IgD-negative memory B cell (primary cell): ENCODE results near the gene NPLOC4. TPM values are rescaled to one million over a fixed set of nuclear protein-coding genes. Genes with fewer than 3 reads are reported as not detected.

ENCODE experiments used
- H3K27ac Mint-ChIP-seq, 3 donors: one replicate each; pipeline ENCODE4 v1.8.0; 2020 to 2022; ENCODE audit warnings: mild to moderate bottlenecking in 3 of 3, mixed read lengths in 3 of 3, moderate library complexity in 1 of 3
- H3K27me3 Mint-ChIP-seq: one replicate; pipeline ENCODE4 v1.8.0; 2021; ENCODE audit warnings: mixed read lengths
- H3K36me3 Mint-ChIP-seq: one replicate; pipeline ENCODE4 v1.8.0; 2020; ENCODE audit warnings: mild to moderate bottlenecking, mixed read lengths
- H3K4me1 Mint-ChIP-seq, 3 donors: one replicate each; pipeline ENCODE4 v1.8.0; 2020 to 2022; ENCODE audit warnings: mixed read lengths in 3 of 3, mild to moderate bottlenecking in 1 of 3
- H3K4me3 Mint-ChIP-seq, 4 donors: one replicate each; pipeline ENCODE4 v1.8.0; 2020 to 2022; ENCODE audit warnings: mild to moderate bottlenecking in 4 of 4, mixed read lengths in 4 of 4, moderate library complexity in 3 of 4
- H3K9me3 Mint-ChIP-seq, 3 donors: one replicate each; pipeline ENCODE4 v1.8.0; 2020 to 2021; ENCODE audit warnings: mixed read lengths in 3 of 3, mild to moderate bottlenecking in 1 of 3
- polyA plus RNA-seq: library from polyadenylated mRNA; unstranded; fragments of 300-500 nt; fragmentation: Illumina TruSeq; gene quantifications from one replicate; pipeline ENCODE4 v1.2.3, GENCODE V29; 2021

Gene NPLOC4
- polyA plus RNA-seq, 1 donor from 2014 or later, result 53.5 TPM

DNA sequence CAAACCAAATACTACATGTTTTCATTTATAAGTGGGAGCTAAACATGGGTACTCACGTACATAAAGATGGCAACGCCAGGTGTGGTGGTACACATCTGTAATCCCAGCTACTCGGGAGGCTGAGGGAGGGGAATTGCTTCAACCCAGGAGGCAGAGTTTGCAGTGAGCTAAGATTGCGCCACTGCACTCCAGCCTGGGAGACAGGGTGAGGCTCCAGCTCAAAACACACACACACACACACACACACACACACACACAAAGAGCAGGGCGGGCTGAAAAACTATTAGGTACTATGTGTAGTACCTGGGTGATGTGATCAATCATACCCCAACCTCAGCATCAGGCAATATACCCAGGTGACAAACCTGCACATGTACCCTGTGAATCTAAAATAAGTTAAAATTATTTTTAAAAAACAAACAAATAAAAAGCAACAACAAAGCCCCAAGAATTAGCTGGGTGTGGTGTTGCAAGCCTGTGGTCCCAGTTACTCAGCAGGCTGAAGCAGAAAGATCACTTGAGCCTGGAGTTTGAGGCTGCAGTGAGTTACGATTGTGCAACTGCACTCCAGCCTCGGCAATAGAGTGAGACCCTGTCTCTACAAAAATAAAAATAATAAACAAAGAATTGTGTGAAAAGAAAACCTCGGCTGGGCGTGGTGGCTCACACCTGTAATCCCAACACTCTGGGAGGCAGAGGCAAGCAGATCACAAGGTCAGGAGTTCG is 72.9 kb downstream of the NPLOC4 start:
- H3K4me3 Mint-ChIP-seq, result no peak overlapping the region
- H3K27ac Mint-ChIP-seq, result no peak overlapping the region
- H3K27me3 Mint-ChIP-seq, result no peaks in the 10 kb centered on the region
- no peaks in the 10 kb centered on the region for H3K9me3 Mint-ChIP-seq
- H3K36me3 Mint-ChIP-seq, result peaks cover 2% of the 10 kb centered on the region
- peaks cover 10 to 24% (median 17%) of the 10 kb centered on the region in 3 donors for H3K4me1 Mint-ChIP-seq

DNA sequence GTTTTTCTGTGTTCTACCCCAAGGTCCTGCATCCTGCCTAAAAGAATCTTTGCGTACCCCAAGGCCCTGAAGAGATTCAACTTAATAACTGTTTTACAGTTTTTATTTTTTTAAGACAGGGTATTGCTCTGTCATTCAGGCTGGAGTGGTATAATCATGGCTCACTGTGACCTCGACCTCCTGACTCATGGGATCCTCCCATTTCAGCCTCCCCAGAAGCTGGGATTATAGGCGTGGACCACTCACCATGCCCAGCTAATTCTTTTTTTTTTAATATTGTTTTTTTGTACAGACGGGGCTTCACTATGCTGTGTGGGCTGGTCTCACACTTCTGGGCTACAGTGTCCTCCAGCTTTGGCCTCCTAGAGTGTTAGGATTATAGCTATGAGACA is 75.4 kb downstream of the NPLOC4 start:
- peaks cover 4% of the 10 kb centered on the region for H3K36me3 Mint-ChIP-seq
- peak overlapping the region; percentile 71 to 91 (median 76) for H3K4me3 Mint-ChIP-seq
- no peaks in the 10 kb centered on the region for H3K27me3 Mint-ChIP-seq
- no peaks in the 10 kb centered on the region for H3K9me3 Mint-ChIP-seq
- H3K27ac Mint-ChIP-seq, result peak overlapping the region; percentile 88 to 97 (median 97)
- H3K4me1 Mint-ChIP-seq, result peaks cover 15 to 26% (median 20%) of the 10 kb centered on the region in 3 donors

DNA sequence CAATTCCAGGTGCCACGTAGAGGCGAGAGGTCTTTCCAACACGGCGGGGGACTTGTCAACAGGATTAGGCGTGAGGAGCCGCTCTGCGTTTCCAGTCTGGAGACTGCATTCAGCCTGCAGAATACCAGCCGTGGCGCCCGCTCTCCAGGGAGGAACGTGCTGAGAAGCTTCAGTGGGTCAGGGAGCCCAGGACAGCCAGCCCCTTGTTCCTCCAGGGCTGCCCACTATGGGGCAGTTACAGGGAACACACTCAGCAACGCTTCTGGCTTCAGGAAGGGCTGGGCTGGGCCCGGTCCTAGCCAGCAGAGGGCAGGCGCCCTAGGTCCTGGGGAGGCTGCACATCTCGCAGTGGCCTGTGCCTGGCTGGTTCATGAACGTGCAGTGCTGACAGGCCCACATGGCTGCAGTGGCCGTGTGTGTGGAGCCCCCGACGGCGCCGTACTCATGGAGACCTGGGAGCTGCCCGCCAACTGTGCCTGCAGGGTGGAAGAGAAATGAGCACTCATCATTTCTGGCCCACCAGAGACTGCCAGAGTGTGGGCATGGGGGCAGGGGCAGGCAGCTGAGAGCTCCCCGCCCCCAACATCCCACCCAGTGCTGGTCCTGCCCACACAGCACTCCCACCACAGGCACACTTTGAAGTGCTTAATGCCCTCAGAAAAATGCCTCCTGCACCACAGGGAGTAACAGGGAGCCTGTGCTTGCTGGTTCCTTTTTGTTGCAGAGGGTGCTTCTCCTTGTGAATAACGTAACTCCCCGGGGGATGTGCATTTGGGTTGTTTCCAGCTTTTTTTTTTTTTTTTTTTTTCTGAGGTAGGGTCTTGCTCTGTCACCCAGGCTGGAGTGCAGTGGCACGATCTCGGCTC is 77.7 kb downstream of the NPLOC4 start:
- Mint-ChIP-seq H3K4me1 (peaks cover 15 to 27% (median 23%) of the 10 kb centered on the region in 3 donors), H3K27me3 (no peaks in the 10 kb centered on the region), H3K27ac (no peak overlapping the region), H3K36me3 (peaks cover 4% of the 10 kb centered on the region), H3K9me3 (no peaks in the 10 kb centered on the region), H3K4me3 (peak overlapping the region in 1 of 4 donors; percentile 58)

DNA sequence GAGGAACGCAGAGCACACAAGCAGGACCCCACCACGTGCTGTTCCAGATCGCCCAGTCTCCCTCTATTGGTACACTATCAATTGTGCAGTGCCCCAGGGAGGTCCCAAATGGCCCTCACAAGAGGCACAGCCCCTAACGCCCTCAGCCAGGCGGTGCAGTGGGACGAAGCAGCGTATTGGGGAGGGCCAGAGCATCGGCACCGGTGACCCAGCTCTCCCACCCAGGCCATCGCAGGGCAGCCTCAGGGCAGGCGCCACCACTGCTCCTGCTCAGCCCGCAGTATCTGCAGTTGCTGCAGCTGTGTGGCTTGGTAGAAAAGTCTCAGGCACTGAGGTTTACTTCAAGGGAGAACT is 78.8 kb downstream of the NPLOC4 start:
- peaks cover 18 to 32% (median 32%) of the 10 kb centered on the region in 3 donors for H3K4me1 Mint-ChIP-seq
- H3K27ac Mint-ChIP-seq, result no peak overlapping the region
- H3K9me3 Mint-ChIP-seq, result no peaks in the 10 kb centered on the region
- no peak overlapping the region for H3K4me3 Mint-ChIP-seq
- no peaks in the 10 kb centered on the region for H3K27me3 Mint-ChIP-seq
- peaks cover 4% of the 10 kb centered on the region for H3K36me3 Mint-ChIP-seq

DNA sequence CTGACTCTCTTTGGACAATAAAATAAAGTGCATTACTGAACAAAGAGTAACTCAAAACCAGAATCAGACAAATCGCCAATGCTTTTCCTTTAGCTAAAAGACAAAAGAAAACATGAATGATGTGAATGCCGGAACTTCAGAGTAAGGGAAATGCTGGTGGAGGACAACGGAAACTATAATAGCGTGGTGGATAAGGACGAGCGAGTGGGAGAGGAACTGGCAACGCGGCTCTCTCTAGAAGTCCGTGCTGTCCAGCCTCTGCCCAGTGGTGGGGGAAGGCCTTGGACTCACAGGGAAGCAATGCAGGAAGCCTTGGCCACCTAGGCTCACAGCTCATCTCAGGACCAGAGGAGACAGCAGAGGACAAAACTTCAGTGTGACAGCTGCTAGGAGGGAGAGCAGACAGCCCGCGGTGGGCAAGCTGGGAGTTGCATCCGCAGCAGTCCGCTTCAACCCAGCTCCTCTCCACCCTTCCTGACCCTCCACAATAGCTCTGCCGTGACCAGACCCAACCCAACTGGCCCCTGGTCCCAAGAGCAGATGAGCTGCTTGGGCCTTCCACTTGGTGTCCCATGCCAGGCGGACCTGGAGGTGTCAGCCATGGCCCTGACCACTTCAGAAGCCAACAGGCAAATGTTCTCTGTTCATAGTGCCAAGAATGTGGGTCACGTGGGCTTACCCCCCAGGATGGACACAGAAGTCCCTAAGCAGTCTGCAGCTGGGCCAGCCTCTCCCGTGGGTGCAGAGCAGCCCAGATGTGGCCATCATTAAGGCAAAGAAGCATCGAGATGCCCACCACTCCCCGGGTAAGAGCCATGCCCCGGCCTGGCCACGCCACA is 79.4 kb downstream of the NPLOC4 start:
- peak overlapping the region in 1 of 4 donors; percentile 40 for H3K4me3 Mint-ChIP-seq
- H3K27ac Mint-ChIP-seq, result peak overlapping the region; percentile 51 to 82 (median 73)
- H3K9me3 Mint-ChIP-seq, result no peaks in the 10 kb centered on the region
- no peaks in the 10 kb centered on the region for H3K27me3 Mint-ChIP-seq
- peaks cover 3% of the 10 kb centered on the region for H3K36me3 Mint-ChIP-seq
- peaks cover 23 to 31% (median 29%) of the 10 kb centered on the region in 3 donors for H3K4me1 Mint-ChIP-seq

DNA sequence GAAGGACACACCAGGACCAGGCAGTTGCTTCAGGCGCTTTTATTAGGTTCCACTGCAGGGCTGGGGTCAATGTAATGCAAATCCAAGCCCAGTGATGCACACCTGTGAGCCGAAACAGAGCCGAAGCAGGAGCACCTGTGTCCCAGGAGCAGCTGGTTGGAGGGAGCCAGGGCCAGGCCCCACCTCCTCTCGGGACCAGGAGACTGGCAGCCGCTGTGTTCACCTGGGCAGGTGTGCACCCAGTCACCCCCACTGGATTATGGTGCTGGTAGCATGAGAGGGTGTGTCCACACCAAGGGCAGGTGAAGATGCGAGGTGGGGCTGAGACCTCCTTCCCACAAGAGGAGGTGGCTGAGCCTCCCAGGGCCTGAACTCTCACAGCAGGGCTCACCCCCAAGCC is 80.0 kb downstream of the NPLOC4 start:
- H3K27me3 Mint-ChIP-seq, result no peaks in the 10 kb centered on the region
- H3K36me3 Mint-ChIP-seq, result peaks cover 2% of the 10 kb centered on the region
- H3K4me3 Mint-ChIP-seq, result no peak overlapping the region
- no peaks in the 10 kb centered on the region for H3K9me3 Mint-ChIP-seq
- peak overlapping the region; percentile 51 to 82 (median 73) for H3K27ac Mint-ChIP-seq
- peaks cover 23 to 29% (median 27%) of the 10 kb centered on the region in 3 donors for H3K4me1 Mint-ChIP-seq

DNA sequence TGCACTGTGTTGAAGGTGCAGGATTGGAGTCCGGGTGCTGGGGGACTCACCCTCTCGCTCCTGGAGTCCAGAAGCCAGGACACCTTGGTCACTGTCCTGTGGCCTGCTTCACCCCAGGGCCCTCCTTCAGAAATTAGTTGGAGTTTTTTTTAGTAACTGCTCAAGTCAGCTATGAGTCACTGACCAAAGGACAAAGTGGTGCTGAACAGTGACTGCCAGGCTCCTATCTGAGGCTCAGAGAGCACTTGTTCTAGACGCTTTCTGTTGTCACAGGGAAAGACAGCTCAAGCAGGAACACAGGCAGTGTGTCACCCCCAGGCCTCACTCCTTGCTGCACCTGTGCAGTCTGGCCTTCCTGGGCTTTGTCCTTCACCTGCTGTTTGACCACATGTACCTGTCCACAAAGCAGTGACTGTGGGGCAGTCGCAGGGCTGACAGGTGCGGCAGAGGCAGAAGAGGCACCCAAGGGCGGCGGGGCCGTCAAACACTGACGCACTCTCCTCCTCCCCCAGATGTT is 80.7 kb downstream of the NPLOC4 start:
- Mint-ChIP-seq H3K4me3 (peak overlapping the region in 1 of 4 donors; percentile 14), H3K4me1 (peaks cover 21 to 27% (median 26%) of the 10 kb centered on the region in 3 donors), H3K9me3 (no peaks in the 10 kb centered on the region), H3K27ac (peak overlapping the region in 1 of 3 donors; percentile 58), H3K36me3 (peaks cover 2% of the 10 kb centered on the region), H3K27me3 (no peaks in the 10 kb centered on the region)

DNA sequence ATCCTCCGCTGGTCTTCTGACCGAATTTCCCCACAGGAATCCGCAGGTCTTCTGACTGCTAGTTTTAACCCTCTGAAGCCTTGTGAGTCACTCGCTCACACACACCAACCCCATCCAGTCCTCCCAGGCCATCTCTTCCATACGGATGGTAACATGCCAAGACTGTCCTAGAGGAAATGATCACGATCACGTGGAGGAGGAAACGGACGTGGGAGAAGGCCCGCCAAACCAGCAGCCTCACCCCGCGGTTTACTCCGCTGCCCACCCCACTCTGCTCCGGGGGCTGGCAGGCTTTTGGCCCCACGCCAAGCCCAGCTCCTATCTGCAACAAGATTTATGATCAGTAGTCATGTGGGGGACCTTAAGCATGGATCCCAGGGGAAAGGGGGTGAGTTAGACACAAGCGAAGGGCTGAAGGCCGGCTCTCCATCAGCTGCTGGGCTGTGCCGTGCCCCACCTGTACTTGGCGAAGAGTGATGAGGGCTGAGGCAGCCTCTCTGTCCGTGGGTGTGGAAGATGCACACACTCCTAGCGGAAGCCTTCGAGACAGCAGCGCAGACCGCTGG is 83.2 kb downstream of the NPLOC4 start:
- H3K27me3 Mint-ChIP-seq, result no peaks in the 10 kb centered on the region

DNA sequence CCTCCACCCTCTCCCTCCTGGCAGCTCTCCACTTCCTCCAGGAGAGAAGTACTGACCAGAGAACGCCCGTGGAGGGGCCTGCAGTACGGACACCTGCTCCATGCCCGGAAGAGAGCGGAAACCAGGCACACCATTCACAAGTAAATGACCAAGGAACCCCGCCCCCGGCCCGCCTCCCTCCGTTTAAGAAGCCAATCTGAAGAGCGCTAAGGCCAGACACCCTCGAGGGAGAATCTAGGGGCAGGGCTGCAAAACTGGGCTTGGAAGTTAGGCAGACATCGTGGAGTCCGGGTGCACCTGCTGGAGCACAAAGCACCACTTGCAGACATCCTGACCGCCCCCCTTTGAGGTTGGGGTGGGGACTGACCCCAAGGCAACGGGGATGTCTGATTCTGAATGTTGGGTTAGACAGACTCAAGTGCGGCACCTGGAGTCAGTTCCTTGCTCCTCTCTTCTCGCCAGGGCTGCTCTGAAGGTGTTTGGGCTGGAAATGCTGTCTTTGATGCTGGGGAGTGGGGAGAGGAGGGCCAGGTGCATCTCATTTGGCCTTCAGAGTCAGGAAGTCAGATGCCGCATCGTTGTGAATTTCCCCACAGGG is 83.8 kb downstream of the NPLOC4 start:
- Mint-ChIP-seq H3K9me3 (no peaks in the 10 kb centered on the region), H3K27ac (peak overlapping the region; percentile 83 to 100 (median 96)), H3K27me3 (no peaks in the 10 kb centered on the region), H3K4me3 (peak overlapping the region; percentile 89 to 99 (median 96)), H3K36me3 (peaks cover 7% of the 10 kb centered on the region), H3K4me1 (peaks cover 17 to 29% (median 25%) of the 10 kb centered on the region in 3 donors)

More for the DNA sequence above, 83.2 kb downstream of the NPLOC4 start:
- Mint-ChIP-seq H3K4me3 (peak overlapping the region; percentile 89 to 99 (median 96)), H3K9me3 (no peaks in the 10 kb centered on the region), H3K4me1 (peaks cover 17 to 29% (median 25%) of the 10 kb centered on the region in 3 donors), H3K27ac (peak overlapping the region; percentile 83 to 100 (median 96)), H3K36me3 (peaks cover 7% of the 10 kb centered on the region)

DNA sequence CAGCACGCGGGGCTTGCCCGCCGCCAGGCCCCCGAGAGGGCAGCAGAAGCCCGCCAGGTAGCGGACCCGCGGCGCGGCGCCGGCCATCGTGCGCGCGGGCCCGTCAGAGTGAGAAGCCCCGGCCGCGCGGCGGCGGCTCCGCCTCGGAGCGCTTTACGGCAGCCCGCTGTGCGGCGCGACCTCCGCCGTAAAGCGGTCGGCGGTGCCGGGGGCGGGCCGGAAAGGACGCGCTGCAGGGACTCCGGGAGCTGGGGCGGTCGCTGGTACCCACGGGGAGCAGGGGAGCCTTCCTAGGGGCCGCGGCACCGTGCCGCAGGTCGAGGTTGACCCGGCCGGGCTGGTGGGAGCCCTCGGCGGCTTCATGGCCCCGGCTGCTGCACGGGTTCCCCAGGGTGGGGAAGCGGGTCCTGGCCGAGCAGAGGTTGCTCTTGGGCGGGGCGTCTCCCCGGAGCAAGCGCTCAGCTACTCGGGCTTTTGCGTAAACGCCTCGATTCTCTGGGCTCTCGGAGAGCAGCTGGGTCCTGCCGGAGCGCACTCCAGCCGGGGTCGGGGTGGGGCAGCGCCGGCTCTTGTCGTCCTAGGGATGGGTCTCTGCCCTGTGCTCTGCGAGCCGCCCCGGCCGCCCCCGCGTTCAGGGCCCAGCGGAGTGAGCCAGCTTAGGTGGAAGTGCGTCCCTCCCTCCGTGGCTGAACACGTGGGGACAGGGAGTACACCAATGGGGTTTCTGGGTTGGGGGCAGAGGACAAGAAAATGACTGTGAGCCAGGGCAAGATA is 84.5 kb downstream of the NPLOC4 start, which contains the start of gene FAAP100:
TSS of gene FAAP100 (minus strand) at position 110 of the 774 bp plus-strand sequence. CDS start at position 87, 23 bp downstream.
- H3K27ac Mint-ChIP-seq, result peak within 1 kb of the TSS; percentile 95 to 100 (median 96)
- H3K9me3 Mint-ChIP-seq, result no peaks in the 10 kb centered on the region
- H3K4me1 Mint-ChIP-seq, result peaks cover 16 to 29% (median 25%) of the 10 kb centered on the region in 3 donors

DNA sequence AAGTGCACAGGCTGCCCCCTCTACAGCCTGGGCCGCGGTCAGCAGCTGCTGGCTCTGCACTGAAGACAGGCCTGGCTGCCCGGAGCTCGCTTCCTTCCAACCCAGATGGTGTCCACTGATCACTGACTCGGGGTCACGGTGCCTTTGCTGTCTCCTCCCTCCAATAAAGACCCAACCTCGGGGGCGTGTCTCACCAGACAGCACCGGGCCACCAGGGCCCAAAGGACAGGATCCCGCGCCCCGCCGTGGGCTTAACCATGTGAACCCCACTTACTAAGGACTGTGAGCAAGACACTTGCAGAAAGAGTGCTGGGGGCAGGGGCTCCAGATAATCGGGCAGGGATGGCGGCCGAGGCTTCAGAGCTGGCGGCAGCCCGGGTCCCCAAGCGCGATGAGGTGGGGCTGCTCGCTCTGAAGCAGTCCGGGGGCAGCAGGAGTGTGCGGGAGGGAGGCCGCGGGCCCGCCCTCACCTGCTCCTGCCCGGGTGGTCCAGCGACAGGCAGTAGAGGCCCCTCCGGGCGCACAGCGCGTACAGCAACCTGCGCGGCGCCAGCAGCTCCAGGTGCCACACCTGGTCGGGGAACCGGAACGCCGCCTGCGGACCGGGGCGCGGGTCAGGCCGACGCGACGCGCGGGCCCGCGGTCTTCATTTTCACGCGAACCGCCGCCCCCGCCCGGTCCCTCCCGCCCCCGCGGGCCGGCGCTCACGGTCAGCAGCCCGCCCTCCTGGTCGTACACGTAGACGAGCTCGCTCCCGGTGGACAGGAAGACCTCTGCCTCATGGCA is 85.3 kb downstream of the NPLOC4 start:
- Mint-ChIP-seq H3K36me3 (peaks cover 5% of the 10 kb centered on the region), H3K9me3 (no peaks in the 10 kb centered on the region), H3K27me3 (no peaks in the 10 kb centered on the region), H3K4me3 (peak overlapping the region; percentile 89 to 99 (median 95)), H3K4me1 (peaks cover 12 to 27% (median 22%) of the 10 kb centered on the region in 3 donors), H3K27ac (peak overlapping the region; percentile 91 to 95 (median 94))

More for the DNA sequence above, 84.5 kb downstream of the NPLOC4 start, which contains the start of gene FAAP100:
- Mint-ChIP-seq H3K36me3 (peaks cover 7% of the 10 kb centered on the region), H3K4me3 (peak within 1 kb of the TSS; percentile 89 to 99 (median 96)), H3K27me3 (no peaks in the 10 kb centered on the region)

DNA sequence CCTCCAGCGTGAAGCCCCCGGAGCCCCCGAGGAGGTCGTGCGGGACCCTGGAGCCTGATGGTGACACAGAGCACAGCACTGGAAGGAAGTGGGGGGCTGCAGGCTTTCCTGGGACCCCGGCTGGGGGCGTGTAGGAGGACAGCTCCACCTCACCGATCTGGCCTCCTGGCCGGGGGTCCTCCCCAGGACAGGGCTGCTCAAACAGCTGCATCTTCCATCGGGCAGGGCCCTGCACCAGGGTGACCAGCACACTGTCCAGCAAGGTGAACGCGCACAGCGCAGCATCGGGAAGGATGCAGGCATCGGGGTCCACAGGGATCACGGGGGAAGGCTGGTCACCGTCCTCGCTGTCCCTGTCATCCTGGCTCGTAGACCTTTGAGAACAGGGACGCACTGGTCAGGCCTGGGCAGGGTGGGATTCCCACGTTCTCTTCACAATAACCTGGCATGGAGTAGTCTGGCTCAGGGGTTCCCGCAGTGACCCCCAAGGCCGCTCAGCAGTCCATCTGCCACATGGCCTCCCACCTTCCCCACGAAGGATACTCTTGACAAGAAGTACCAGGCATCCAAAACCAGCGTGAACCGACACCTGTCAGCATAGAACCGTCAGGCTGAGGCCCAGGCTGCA is 86.0 kb downstream of the NPLOC4 start:
- peaks cover 5% of the 10 kb centered on the region for H3K36me3 Mint-ChIP-seq
- H3K4me3 Mint-ChIP-seq, result peak overlapping the region; percentile 89 to 97 (median 92)
- no peaks in the 10 kb centered on the region for H3K27me3 Mint-ChIP-seq
- H3K4me1 Mint-ChIP-seq, result peaks cover 12 to 27% (median 20%) of the 10 kb centered on the region in 3 donors
- H3K9me3 Mint-ChIP-seq, result no peaks in the 10 kb centered on the region
- H3K27ac Mint-ChIP-seq, result peak overlapping the region in 2 of 3 donors; percentile 94 to 95
